ENCODE results near the gene ZNG1F. TPM values are rescaled to one million over a fixed set of nuclear protein-coding genes. Genes with fewer than 3 reads are reported as not detected.
"Not testable (repeated sequence)": the region's sequence is repeated elsewhere in the genome, so short reads cannot be mapped to it uniquely, and the experiment has no call there.

ZNG1F gene

DNA sequence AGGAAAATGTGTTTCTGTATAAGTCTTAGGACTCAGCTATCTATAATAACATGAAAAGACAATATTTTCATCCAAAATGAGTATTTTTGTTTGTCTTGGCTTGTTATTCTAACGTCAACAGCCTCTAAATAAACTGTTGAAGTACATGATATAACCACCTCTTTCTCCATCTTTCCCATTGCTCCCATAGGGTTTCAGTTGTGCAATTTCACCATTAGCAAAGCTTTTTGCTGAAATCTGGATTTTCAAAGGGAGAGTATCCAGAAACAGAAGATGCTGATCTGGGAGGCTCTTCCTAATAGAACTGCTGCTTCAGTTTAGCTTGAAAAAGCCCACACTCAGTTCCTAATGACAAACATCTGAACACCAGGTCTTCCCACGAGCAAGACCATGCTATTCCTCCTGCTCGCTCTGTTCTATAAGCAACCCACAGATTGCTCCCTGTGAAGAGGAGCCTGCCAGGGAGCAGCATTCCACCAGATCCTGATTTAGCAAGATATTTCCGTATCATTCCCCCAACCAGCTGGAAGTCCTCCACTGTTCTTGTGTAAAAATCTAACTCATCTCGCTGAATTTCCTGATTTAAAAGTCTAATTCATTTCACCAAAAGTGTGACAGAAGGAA lies 101.8 kb downstream of the ZNG1F start:
- H3K9ac ChIP-seq (ENCODE audit: low read length); H2BK15ac ChIP-seq (replicated peaks; ENCODE audit: low read depth); H3K27me3 ChIP-seq (ENCODE audit: insufficient read depth, low read length, poor library complexity); H3K4me3 ChIP-seq (ENCODE audit: low read length); H3K79me1 ChIP-seq (ENCODE audit: low read length); H3K36me3 ChIP-seq (ENCODE audit: control insufficient read depth, insufficient read depth, low read length); H2AK5ac ChIP-seq (ENCODE audit: low read length); H3K4me2 ChIP-seq (ENCODE audit: low read length); H3K4ac ChIP-seq (ENCODE audit: low read depth, low read length); H3K23ac ChIP-seq (ENCODE audit: low read length); H3K56ac ChIP-seq (ENCODE audit: low read length); H2BK120ac ChIP-seq (ENCODE audit: low read depth, low read length); H3K4me1 ChIP-seq (ENCODE audit: control insufficient read depth, low read depth, low read length); H3K79me2 ChIP-seq (ENCODE audit: control insufficient read depth, insufficient read depth, low read length); H3K27ac ChIP-seq (ENCODE audit: low read depth, low read length); H4K5ac ChIP-seq (ENCODE audit: low read length); H2BK5ac ChIP-seq (ENCODE audit: low read length); H3K18ac ChIP-seq (ENCODE audit: low read length); DNase-seq; H4K8ac ChIP-seq (ENCODE audit: low read depth, low read length): not testable (repeated sequence)
- WGBS (ENCODE audit: extremely low coverage, insufficient coverage, low lambda C conversion rate): no CpG with 5 or more reads among the region's 5 CpGs

DNA sequence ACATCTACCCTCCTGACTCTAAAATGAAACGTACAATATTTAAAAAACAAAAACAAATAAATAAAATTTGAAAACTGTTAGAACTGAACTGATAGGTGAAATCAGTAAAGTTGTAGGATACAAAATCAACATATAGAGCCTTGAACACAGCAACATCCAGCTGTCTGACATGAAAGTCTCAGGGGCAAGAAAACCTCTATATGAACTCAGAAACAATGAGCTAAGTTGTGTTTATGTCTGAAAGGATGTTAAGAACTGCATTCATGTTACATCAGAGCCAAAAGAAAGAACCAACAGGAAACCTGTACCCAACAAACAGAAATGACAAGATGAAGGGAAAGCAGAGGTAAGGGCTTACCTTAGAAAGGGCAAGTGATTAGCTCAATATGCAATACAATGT lies 102.4 kb downstream of the ZNG1F start:
- WGBS (ENCODE audit: extremely low coverage, insufficient coverage, low lambda C conversion rate): no CpG with 5 or more reads among the region's 1 CpG
- not testable (repeated sequence) for H3K27me3 ChIP-seq (ENCODE audit: insufficient read depth, low read length, poor library complexity)

DNA sequence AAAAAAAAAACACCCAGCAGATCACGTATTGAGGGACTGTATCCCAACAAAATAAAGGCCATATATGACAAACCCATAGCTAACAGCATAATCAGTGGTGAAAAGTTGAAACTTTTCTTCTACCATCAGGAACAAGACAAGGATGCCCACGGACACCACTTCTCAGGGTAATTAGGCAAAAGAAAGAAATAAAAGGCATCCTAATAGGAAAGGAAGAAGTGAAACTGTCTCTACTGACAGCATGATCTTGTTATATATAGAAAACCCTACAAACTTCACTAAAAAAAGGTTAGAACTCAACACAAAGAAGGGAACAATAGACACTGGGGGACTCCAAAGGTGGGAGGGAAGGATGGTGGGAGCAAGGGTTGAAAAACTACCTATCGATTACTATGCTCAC lies 102.9 kb downstream of the ZNG1F start:
- not testable (repeated sequence) for H3K4me3 ChIP-seq (ENCODE audit: low read length); H2BK15ac ChIP-seq (replicated peaks; ENCODE audit: low read depth); H3K27ac ChIP-seq (ENCODE audit: low read depth, low read length); DNase-seq; H3K27me3 ChIP-seq (ENCODE audit: insufficient read depth, low read length, poor library complexity); H3K56ac ChIP-seq (ENCODE audit: low read length); H3K4me2 ChIP-seq (ENCODE audit: low read length); H3K9ac ChIP-seq (ENCODE audit: low read length); H3K18ac ChIP-seq (ENCODE audit: low read length); H4K5ac ChIP-seq (ENCODE audit: low read length); H3K79me1 ChIP-seq (ENCODE audit: low read length); H3K4me1 ChIP-seq (ENCODE audit: control insufficient read depth, low read depth, low read length); H2BK120ac ChIP-seq (ENCODE audit: low read depth, low read length); H3K23ac ChIP-seq (ENCODE audit: low read length); H2BK5ac ChIP-seq (ENCODE audit: low read length); H3K36me3 ChIP-seq (ENCODE audit: control insufficient read depth, insufficient read depth, low read length); H4K8ac ChIP-seq (ENCODE audit: low read depth, low read length); H3K79me2 ChIP-seq (ENCODE audit: control insufficient read depth, insufficient read depth, low read length); H2AK5ac ChIP-seq (ENCODE audit: low read length); H3K4ac ChIP-seq (ENCODE audit: low read depth, low read length)
- WGBS (ENCODE audit: extremely low coverage, insufficient coverage, low lambda C conversion rate): no CpG with 5 or more reads among the region's 3 CpGs

More for the DNA sequence above, 102.4 kb downstream of the ZNG1F start:
- H4K5ac ChIP-seq (ENCODE audit: low read length); H2BK120ac ChIP-seq (ENCODE audit: low read depth, low read length); H3K9ac ChIP-seq (ENCODE audit: low read length); H3K4me1 ChIP-seq (ENCODE audit: control insufficient read depth, low read depth, low read length); H3K36me3 ChIP-seq (ENCODE audit: control insufficient read depth, insufficient read depth, low read length); H4K8ac ChIP-seq (ENCODE audit: low read depth, low read length); H3K4me2 ChIP-seq (ENCODE audit: low read length); H3K23ac ChIP-seq (ENCODE audit: low read length); H2AK5ac ChIP-seq (ENCODE audit: low read length); H2BK15ac ChIP-seq (replicated peaks; ENCODE audit: low read depth); H3K4me3 ChIP-seq (ENCODE audit: low read length); H3K79me1 ChIP-seq (ENCODE audit: low read length); H3K27ac ChIP-seq (ENCODE audit: low read depth, low read length); H3K56ac ChIP-seq (ENCODE audit: low read length); DNase-seq; H3K79me2 ChIP-seq (ENCODE audit: control insufficient read depth, insufficient read depth, low read length); H3K4ac ChIP-seq (ENCODE audit: low read depth, low read length); H2BK5ac ChIP-seq (ENCODE audit: low read length); H3K18ac ChIP-seq (ENCODE audit: low read length): not testable (repeated sequence)

DNA sequence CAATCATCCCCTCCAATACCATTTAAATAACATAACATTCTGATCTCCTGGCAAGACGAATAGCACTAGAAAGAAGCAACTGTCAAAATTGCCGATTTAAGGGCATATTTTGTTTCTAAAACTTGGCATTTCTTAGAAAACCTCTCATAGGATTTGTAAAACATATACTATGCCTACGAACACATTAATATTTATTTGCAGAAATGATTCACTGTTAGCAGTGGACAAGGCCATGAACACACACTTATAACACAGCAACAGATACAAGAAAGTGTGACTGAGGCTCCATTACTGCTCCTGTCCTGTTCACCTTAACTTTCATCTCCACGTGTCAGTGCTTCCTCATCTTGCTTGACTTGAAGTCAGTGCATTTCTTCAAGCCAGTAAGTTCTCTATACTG lies 106.8 kb downstream of the ZNG1F start:
- not testable (repeated sequence) for H4K5ac ChIP-seq (ENCODE audit: low read length); H3K9ac ChIP-seq (ENCODE audit: low read length); H3K23ac ChIP-seq (ENCODE audit: low read length); H3K27me3 ChIP-seq (ENCODE audit: insufficient read depth, low read length, poor library complexity); H4K8ac ChIP-seq (ENCODE audit: low read depth, low read length); H3K56ac ChIP-seq (ENCODE audit: low read length); H3K79me2 ChIP-seq (ENCODE audit: control insufficient read depth, insufficient read depth, low read length); H2BK120ac ChIP-seq (ENCODE audit: low read depth, low read length); H2AK5ac ChIP-seq (ENCODE audit: low read length); DNase-seq; H3K18ac ChIP-seq (ENCODE audit: low read length); H3K27ac ChIP-seq (ENCODE audit: low read depth, low read length); H3K79me1 ChIP-seq (ENCODE audit: low read length); H3K4me2 ChIP-seq (ENCODE audit: low read length); H3K4me1 ChIP-seq (ENCODE audit: control insufficient read depth, low read depth, low read length); H3K4me3 ChIP-seq (ENCODE audit: low read length); H3K36me3 ChIP-seq (ENCODE audit: control insufficient read depth, insufficient read depth, low read length); H2BK15ac ChIP-seq (replicated peaks; ENCODE audit: low read depth); H2BK5ac ChIP-seq (ENCODE audit: low read length); H3K4ac ChIP-seq (ENCODE audit: low read depth, low read length)
- no CpG with 5 or more reads among the region's 4 CpGs for WGBS (ENCODE audit: extremely low coverage, insufficient coverage, low lambda C conversion rate)

Small RNA genes lying within 50 kb of the gene (small RNA-seq; reads per million reads assigned to genes)
- gene MIR4477A (ENCODE audit: insufficient read depth): not detected
- gene RNA5SP530 (ENCODE audit: insufficient read depth): not detected

Data from mesendoderm (in vitro differentiated cells).